ENCODE data around the gene OR2M5.

- TF ChIP-seq CTCF (conservative IDR thresholded peaks at IDR 0.05 in 1 of 2, IDR thresholded peaks at IDR 0.05 in 1 of 2; ENCODE audit: low read depth in 1 of 2, low read length in 2 of 2), result no peak
- no peak for TF ChIP-seq EZH2 (IDR thresholded peaks at IDR 0.05; ENCODE audit: low read length, missing control alignments)
These were observed 11.0 kb downstream of the OR2M5 start for GRCh38 chr1:248155927-248156326.

Data from fibroblast of lung (primary cell).